Testis (tissue), 2 donors: ENCODE data around the gene MCM7.

ENCODE experiments used
- POLR2A ChIP-seq: fragments of 450-650 bp; IDR thresholded peaks from one replicate; pipeline ENCODE4 v1.6.1; 2017; ENCODE audit warnings: antibody characterized with exemption, mild to moderate bottlenecking, moderate library complexity
- TF ChIP-seq, protein P1 (sequence below), 3 experiments: fragments of 450-650 bp in 2 of 3; fragments of 200-600 bp in 1 of 3; sonication (generic) in 1 of 3; IDR thresholded peaks; one replicate each; pipeline ENCODE4 v1.5.1; 2016 to 2019; ENCODE audit warnings: antibody characterized with exemption in 3 of 3, mild to moderate bottlenecking in 2 of 3, moderate library complexity in 1 of 3

DNA sequence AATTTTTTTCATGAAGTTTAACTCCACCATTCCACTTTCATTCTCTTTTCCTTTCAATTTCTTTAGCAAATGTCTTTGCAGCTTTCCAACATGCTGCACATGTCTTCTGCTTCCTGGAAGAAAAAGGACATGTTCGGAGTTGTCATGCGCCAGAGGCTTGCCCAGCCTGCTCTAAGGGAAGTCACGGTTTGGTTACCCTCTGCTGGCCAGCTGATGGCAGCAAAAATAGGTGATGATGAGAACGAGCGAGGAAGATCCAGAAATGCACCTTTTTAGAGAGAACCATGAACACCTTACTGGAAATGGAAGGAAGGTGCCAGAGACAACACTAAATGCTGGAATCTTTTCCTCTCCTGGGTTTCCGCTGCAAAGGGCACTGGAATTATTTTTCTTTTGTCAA lies 56.5 kb downstream of the MCM7 start:
- TF ChIP-seq, protein P1, sequence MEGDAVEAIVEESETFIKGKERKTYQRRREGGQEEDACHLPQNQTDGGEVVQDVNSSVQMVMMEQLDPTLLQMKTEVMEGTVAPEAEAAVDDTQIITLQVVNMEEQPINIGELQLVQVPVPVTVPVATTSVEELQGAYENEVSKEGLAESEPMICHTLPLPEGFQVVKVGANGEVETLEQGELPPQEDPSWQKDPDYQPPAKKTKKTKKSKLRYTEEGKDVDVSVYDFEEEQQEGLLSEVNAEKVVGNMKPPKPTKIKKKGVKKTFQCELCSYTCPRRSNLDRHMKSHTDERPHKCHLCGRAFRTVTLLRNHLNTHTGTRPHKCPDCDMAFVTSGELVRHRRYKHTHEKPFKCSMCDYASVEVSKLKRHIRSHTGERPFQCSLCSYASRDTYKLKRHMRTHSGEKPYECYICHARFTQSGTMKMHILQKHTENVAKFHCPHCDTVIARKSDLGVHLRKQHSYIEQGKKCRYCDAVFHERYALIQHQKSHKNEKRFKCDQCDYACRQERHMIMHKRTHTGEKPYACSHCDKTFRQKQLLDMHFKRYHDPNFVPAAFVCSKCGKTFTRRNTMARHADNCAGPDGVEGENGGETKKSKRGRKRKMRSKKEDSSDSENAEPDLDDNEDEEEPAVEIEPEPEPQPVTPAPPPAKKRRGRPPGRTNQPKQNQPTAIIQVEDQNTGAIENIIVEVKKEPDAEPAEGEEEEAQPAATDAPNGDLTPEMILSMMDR (IDR thresholded peaks at IDR 0.05) = no peak
- no peak for TF ChIP-seq POLR2A
